Measurements from ENCODE around the gene MAB21L1. TPM values are rescaled to one million over a fixed set of nuclear protein-coding genes. Genes with fewer than 3 reads are reported as not detected.
A peak's percentile ranks its signal among the peaks of the same experiment; 100 is the strongest.

The MAB21L1 gene
- total and polyA plus RNA-seq, 12 donors = 0.08 to 0.49 (median 0.26) TPM; not detected in 1

DNA sequence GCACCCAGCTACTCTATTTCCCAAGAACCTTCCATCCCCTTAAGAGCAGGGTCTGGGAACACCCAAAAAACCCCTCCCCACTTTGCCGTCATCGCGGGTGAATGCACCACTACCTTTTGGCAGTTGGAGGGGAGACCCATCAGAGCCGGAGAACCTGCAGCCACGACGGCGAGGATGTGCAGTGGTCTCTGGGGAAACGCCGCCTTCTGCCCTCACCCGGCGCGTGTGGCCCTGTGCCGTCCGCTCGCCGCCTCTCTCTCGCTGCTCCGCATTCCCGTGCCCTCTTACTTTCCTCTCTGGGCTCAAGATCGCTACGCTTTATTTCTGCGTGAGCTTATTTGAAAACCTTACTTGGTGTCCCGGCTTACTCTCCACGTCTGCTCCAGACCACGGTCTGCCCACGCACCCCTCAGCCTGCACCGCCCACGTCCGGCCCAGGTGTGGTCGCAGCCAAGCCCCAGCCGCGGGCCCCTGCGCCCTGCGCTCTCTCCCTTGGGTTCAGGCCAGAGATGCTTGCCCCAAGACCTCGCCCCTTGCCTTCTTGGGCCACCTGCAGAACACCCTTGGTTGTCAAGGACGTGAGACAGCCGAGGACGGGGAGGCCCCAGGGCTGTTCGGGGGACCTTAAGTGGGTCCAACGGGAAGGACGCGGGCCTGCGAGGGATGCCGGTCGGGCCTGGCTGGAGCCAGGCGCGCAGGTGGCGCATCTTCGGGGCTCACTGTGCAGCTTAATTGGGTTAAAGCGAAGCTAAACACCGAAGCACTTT is 2.0 kb upstream of the MAB21L1 start:
- H3K9me3 ChIP-seq = peaks cover 0 to 6% (median 0%) of the 10 kb centered on the region in 11 donors
- H3K27me3 ChIP-seq = peaks cover 0 to 64% (median 0%) of the 10 kb centered on the region in 7 donors
- no peak overlapping the region for H3K4me3 ChIP-seq
- DNase-seq (no peak), ATAC-seq (peak in 2 of 8 donors; percentile 20 to 55)
- no peaks in the 10 kb centered on the region for H3K36me3 ChIP-seq
- peaks cover 0 to 18% (median 0%) of the 10 kb centered on the region in 9 donors for H3K4me1 ChIP-seq
- WGBS, 2 donors = 52 to 64% methylated on average over 51 of the region's 51 CpGs
- intact Hi-C loops (cut with DNase I) = loop anchor here in 2 of 10 donors (10.0 kb wide), 2 partner anchors 94 to 246 kb away; no protein-coding TSS in a partner anchor
- TF ChIP-seq, protein P1, sequence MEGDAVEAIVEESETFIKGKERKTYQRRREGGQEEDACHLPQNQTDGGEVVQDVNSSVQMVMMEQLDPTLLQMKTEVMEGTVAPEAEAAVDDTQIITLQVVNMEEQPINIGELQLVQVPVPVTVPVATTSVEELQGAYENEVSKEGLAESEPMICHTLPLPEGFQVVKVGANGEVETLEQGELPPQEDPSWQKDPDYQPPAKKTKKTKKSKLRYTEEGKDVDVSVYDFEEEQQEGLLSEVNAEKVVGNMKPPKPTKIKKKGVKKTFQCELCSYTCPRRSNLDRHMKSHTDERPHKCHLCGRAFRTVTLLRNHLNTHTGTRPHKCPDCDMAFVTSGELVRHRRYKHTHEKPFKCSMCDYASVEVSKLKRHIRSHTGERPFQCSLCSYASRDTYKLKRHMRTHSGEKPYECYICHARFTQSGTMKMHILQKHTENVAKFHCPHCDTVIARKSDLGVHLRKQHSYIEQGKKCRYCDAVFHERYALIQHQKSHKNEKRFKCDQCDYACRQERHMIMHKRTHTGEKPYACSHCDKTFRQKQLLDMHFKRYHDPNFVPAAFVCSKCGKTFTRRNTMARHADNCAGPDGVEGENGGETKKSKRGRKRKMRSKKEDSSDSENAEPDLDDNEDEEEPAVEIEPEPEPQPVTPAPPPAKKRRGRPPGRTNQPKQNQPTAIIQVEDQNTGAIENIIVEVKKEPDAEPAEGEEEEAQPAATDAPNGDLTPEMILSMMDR (IDR thresholded peaks at IDR 0.05) = no peak
- H3K27ac ChIP-seq = no peak overlapping the region

DNA sequence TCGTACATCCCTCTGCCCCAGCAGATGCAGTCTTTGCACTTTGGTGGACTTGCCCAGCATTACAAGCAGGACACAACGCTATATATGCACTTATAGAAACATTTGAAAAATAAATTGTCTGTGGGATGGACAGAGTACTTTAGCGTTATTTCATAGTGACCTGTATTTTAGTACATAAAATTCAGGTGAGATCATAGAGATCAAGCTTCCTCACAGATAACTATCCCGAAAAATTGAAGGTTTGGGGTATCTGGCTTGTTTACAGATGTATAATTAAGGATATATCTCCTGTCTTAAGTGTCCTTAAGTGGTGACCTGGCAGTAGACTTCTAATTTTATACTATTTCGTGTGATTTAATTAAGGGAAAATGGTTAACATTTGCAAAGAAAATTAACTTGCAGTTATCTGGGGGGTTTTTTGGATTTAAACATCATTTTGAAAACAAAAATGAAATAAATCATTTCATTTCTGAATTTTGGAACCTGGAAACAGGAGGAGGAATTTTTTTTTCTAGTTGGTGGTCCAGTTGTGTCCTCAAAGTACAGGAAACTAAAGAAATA is 977 bp upstream of the MAB21L1 start:
- Histone ChIP-seq H3K27ac (no peak overlapping the region), H3K4me3 (peak overlapping the region in 1 of 10 donors; percentile 68)
- intact Hi-C loops (cut with DNase I) = loop anchor here in 2 of 10 donors (10.0 kb wide), 2 partner anchors 93 to 247 kb away; no protein-coding TSS in a partner anchor

DNA sequence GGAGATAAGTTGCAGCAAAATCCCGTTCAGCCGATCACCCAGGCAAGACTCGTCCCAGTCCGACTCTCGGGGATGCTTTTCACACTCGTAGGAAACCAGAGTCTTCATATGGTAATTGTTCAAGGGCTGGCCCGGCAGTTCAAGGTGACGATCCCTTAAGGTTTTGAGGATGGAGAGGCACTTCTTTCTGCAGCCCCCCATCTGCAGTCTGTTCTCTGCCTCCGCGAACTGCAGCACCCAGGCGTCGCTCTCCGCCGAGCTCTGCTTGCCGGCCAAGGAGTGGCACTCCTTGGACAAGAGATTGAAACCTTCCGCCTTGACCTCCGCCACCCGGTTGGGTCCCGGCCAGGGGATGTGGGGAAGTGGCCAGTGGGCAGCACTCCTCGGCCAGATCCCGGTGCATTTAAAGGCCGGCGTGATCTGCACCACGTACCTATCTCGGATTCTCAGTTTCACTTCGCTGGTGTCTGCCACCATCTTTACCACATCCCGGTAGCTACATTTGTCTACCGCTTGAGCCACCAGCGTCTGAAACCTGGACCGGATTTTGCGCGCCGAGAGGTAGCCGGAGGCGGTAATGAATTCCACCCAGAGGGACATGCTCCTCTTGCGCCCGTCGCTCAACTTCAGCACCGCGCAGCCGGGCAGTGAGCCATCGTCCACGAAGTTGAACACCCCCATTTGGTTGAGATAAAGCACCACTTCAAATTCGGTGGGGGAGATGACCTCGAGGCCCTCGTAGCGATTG is 1.1 kb downstream of the MAB21L1 start:
- Histone ChIP-seq H3K27ac (peak overlapping the region; percentile 22 to 74 (median 49)), H3K36me3 (no peaks in the 10 kb centered on the region), H3K9me3 (peaks cover 0 to 6% (median 0%) of the 10 kb centered on the region in 11 donors), H3K27me3 (peaks cover 0 to 94% (median 0%) of the 10 kb centered on the region in 7 donors), H3K4me1 (peaks cover 0 to 30% (median 0%) of the 10 kb centered on the region in 9 donors), H3K4me3 (peak overlapping the region; percentile 35 to 76 (median 60))
- peak; percentile 31 to 56 for DNase-seq
- TF ChIP-seq, protein P1 (IDR thresholded peaks at IDR 0.05) = no peak
- peak; percentile 30 to 66 (median 51) for ATAC-seq
- intact Hi-C loops (cut with DNase I) = loop anchor here in 2 of 10 donors (10.0 kb wide), 2 partner anchors 91 to 249 kb away; no protein-coding TSS in a partner anchor
- WGBS, 2 donors = 19 to 20% methylated on average over 47 of the region's 47 CpGs

More for the DNA sequence above, 977 bp upstream of the MAB21L1 start:
- peaks cover 0 to 6% (median 0%) of the 10 kb centered on the region in 11 donors for H3K9me3 ChIP-seq
- H3K4me1 ChIP-seq = peaks cover 0 to 18% (median 0%) of the 10 kb centered on the region in 9 donors
- peaks cover 0 to 74% (median 0%) of the 10 kb centered on the region in 7 donors for H3K27me3 ChIP-seq
- ATAC-seq (no peak), DNase-seq (no peak)
- 75 to 81% methylated on average over 5 of the region's 5 CpGs for WGBS, 2 donors
- TF ChIP-seq, protein P1 (IDR thresholded peaks at IDR 0.05) = no peak
- H3K36me3 ChIP-seq = no peaks in the 10 kb centered on the region
